ENCODE data around the gene MRM2.

The MRM2 gene

GRCh38 chr7:2222516-2222915 lies 19.5 kb downstream of the MRM2 start:
- DNase-seq (ENCODE audit: low read depth in 2 of 2): no peak
- TF ChIP-seq, protein P1, sequence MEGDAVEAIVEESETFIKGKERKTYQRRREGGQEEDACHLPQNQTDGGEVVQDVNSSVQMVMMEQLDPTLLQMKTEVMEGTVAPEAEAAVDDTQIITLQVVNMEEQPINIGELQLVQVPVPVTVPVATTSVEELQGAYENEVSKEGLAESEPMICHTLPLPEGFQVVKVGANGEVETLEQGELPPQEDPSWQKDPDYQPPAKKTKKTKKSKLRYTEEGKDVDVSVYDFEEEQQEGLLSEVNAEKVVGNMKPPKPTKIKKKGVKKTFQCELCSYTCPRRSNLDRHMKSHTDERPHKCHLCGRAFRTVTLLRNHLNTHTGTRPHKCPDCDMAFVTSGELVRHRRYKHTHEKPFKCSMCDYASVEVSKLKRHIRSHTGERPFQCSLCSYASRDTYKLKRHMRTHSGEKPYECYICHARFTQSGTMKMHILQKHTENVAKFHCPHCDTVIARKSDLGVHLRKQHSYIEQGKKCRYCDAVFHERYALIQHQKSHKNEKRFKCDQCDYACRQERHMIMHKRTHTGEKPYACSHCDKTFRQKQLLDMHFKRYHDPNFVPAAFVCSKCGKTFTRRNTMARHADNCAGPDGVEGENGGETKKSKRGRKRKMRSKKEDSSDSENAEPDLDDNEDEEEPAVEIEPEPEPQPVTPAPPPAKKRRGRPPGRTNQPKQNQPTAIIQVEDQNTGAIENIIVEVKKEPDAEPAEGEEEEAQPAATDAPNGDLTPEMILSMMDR (IDR thresholded peaks at IDR 0.05; ENCODE audit: low read depth, low read length): no peak
- H3K4me3 ChIP-seq (replicated peaks in 1 of 2; ENCODE audit: low read depth in 2 of 2, low read length in 2 of 2): no peak overlapping the region

- TF ChIP-seq, protein P1 (IDR thresholded peaks at IDR 0.05; ENCODE audit: low read depth, low read length): no peak
- DNase-seq (ENCODE audit: low read depth in 2 of 2): no peak
- no peak overlapping the region for H3K4me3 ChIP-seq (replicated peaks in 1 of 2; ENCODE audit: low read depth in 2 of 2, low read length in 2 of 2)
These were observed 21.1 kb downstream of the MRM2 start for GRCh38 chr7:2220954-2221353.

GRCh38 chr7:2220506-2220905 lies 21.5 kb downstream of the MRM2 start:
- no peak for DNase-seq (ENCODE audit: low read depth in 2 of 2)
- H3K4me3 ChIP-seq (replicated peaks in 1 of 2; ENCODE audit: low read depth in 2 of 2, low read length in 2 of 2): no peak overlapping the region
- TF ChIP-seq, protein P1 (IDR thresholded peaks at IDR 0.05; ENCODE audit: low read depth, low read length): no peak

DNA sequence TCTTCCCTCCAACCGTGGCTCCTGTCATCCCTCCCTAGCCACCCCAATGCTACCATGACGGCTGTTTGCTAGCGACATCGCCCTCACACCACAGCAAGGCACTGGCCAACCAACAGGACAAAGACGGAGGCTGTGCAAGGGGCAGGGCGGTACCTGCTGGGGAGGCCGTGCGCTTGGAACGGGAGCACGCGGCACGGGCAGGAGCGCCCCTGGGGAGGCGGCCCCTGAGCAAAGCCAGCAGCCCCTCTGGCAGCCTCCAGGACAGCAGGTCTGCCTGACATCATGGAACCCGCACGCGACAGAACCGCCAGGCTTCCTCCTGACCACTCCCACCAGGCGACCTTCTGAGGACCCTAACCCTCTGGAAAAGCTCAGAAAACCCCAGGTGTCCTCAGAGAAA lies 22.0 kb downstream of the MRM2 start:
- no peak for DNase-seq (ENCODE audit: low read depth in 2 of 2)
- H3K4me3 ChIP-seq (replicated peaks in 1 of 2; ENCODE audit: low read depth in 2 of 2, low read length in 2 of 2): no peak overlapping the region
- TF ChIP-seq, protein P1 (IDR thresholded peaks at IDR 0.05; ENCODE audit: low read depth, low read length): no peak

DNA sequence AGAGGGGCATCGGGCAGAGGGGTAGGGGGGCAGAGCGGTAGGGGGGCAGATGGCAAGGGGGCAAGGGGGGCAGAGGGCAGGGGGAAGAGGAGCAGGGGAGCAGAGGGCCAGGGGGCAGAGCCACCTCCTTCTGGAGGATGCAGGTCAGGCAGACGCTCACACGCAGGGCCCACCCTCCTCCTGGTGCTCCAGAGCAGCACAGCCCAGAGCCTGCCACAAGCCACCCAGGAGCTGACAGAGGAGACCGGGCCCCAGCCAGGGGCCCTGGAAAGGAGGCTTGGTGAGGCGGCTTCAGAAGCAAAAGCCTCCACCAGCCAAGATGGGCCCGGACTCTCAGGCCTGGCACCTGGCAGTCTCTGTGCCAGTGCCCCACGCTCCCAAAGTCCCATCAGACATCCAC lies 22.4 kb downstream of the MRM2 start:
- no peak overlapping the region for H3K4me3 ChIP-seq (replicated peaks in 1 of 2; ENCODE audit: low read depth in 2 of 2, low read length in 2 of 2)
- TF ChIP-seq, protein P1 (IDR thresholded peaks at IDR 0.05; ENCODE audit: low read depth, low read length): no peak
- DNase-seq (ENCODE audit: low read depth in 2 of 2): no peak

DNA sequence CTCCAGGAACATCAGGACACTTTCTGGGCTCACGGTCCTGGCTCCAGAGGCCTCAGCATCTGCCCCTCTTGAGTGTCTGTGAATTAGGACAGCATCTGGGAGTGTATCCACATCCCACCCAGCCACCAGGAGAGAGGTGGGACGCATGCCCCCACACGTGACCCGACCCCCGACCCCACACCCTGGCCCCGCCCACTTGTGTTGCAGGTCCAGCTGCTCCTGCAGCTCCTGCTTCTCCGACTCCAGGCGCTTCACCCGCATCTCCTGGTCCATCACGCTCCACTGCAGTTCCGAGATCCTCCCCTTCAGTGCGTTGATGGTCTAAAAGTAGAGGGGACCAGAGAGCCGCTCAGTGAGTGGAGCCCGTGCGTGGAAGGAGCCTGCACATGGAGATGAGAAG lies 22.9 kb downstream of the MRM2 start:
- TF ChIP-seq, protein P1 (IDR thresholded peaks at IDR 0.05; ENCODE audit: low read depth, low read length): no peak

DNA sequence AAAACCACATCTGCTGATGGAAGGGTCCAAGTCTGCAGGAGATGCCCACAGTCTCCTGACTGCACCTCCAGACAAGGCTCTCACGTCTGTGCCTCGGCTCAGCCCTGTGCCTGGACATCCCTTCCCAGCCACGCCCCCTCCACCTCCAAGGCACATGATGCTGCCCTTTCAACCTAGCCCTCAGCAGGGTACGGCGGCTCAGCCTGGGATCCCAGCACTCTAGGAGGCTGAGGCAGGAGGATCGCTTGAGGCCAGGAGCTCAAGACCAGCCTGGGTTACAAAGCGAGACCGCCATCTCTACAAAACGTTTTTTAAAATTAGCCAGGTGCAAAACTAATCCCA lies 23.6 kb downstream of the MRM2 start:
- no peak for DNase-seq (ENCODE audit: low read depth in 2 of 2)
- no peak overlapping the region for H3K4me3 ChIP-seq (replicated peaks in 1 of 2; ENCODE audit: low read depth in 2 of 2, low read length in 2 of 2)
- TF ChIP-seq, protein P1 (IDR thresholded peaks at IDR 0.05; ENCODE audit: low read depth, low read length): no peak

More for the DNA sequence above, 22.9 kb downstream of the MRM2 start:
- no peak for DNase-seq (ENCODE audit: low read depth in 2 of 2)
- H3K4me3 ChIP-seq (replicated peaks in 1 of 2; ENCODE audit: low read depth in 2 of 2, low read length in 2 of 2): no peak overlapping the region

Measured in cardiac fibroblast (primary cell).